ENCODE results near the gene SAMD1. TPM values are rescaled to one million over a fixed set of nuclear protein-coding genes. Genes with fewer than 3 reads are reported as not detected.

The SAMD1 gene
- total RNA-seq, 1 experiment from 2014 or later, result 108 TPM

GRCh38 chr19:14073925-14074838 lies 16.4 kb downstream of the SAMD1 start:
- H2BK120ac ChIP-seq (ENCODE audit: low read depth, low read length, poor library complexity, severe bottlenecking), result no peak overlapping the region
- no peak overlapping the region for H3K18ac ChIP-seq (ENCODE audit: insufficient read length, low read depth, low read length)
- H4K20me1 ChIP-seq (ENCODE audit: control insufficient read depth, insufficient read depth, insufficient read length), result no peaks in the 10 kb centered on the region
- no peak overlapping the region for H3K23ac ChIP-seq (ENCODE audit: insufficient read length, low read depth, low read length)
- no peak overlapping the region for H3K9ac ChIP-seq (ENCODE audit: extremely low read depth, insufficient read length, low read length)
- H3K27me3 Mint-ChIP-seq (ENCODE audit: low read depth), result peaks cover 70% of the 10 kb centered on the region
- no peak overlapping the region for H3K14ac ChIP-seq (ENCODE audit: insufficient read depth, low read length)
- no peak overlapping the region for H2BK12ac ChIP-seq (ENCODE audit: insufficient read length, low read depth, low read length)
- no peak overlapping the region for H3K4ac ChIP-seq (ENCODE audit: low read depth, low read length)
- H3T11ph ChIP-seq (ENCODE audit: low read length), result no peak overlapping the region
- H2BK5ac ChIP-seq (ENCODE audit: insufficient read length, low read length), result no peak overlapping the region
- WGBS (ENCODE audit: extremely low coverage, insufficient read length, low lambda C conversion rate), result no CpG with 5 or more reads among the region's 44 CpGs
- H2AFZ ChIP-seq (ENCODE audit: low read length), result no peak overlapping the region
- H3K9me3 Mint-ChIP-seq, result no peaks in the 10 kb centered on the region; a peak in 1 of 5 replicates
- no peak overlapping the region for H2BK15ac ChIP-seq (ENCODE audit: low read depth, low read length)
- H3K9me3 ChIP-seq (ENCODE audit: control insufficient read depth, low read depth, low read length), result no peaks in the 10 kb centered on the region
- H3K36me3 Mint-ChIP-seq (ENCODE audit: insufficient read depth in 1 of 3, low read depth in 3 of 3), result no peaks in the 10 kb centered on the region
- no peak overlapping the region for H4K8ac ChIP-seq (replicated peaks; ENCODE audit: insufficient read length, low read depth, low read length)
- no peak overlapping the region for H4K91ac ChIP-seq (ENCODE audit: insufficient read length, low read depth, low read length)
- no peaks in the 10 kb centered on the region for H3K4me1 ChIP-seq (ENCODE audit: insufficient read depth, low read length)
- H3K27ac Mint-ChIP-seq, result no peak overlapping the region
- H3K79me2 ChIP-seq (ENCODE audit: insufficient read depth, low read length), result no peaks in the 10 kb centered on the region
- H2BK20ac ChIP-seq (ENCODE audit: low read depth, low read length, poor library complexity, severe bottlenecking), result no peak overlapping the region
- no peak overlapping the region for H3K27ac ChIP-seq (ENCODE audit: insufficient read length, low read depth, low read length)
- TF ChIP-seq, protein P1, sequence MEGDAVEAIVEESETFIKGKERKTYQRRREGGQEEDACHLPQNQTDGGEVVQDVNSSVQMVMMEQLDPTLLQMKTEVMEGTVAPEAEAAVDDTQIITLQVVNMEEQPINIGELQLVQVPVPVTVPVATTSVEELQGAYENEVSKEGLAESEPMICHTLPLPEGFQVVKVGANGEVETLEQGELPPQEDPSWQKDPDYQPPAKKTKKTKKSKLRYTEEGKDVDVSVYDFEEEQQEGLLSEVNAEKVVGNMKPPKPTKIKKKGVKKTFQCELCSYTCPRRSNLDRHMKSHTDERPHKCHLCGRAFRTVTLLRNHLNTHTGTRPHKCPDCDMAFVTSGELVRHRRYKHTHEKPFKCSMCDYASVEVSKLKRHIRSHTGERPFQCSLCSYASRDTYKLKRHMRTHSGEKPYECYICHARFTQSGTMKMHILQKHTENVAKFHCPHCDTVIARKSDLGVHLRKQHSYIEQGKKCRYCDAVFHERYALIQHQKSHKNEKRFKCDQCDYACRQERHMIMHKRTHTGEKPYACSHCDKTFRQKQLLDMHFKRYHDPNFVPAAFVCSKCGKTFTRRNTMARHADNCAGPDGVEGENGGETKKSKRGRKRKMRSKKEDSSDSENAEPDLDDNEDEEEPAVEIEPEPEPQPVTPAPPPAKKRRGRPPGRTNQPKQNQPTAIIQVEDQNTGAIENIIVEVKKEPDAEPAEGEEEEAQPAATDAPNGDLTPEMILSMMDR (conservative IDR thresholded peaks at IDR 0.05), result no peak
- no peak overlapping the region for H3K56ac ChIP-seq (ENCODE audit: insufficient read length, low read depth, low read length)
- H3K4me1 Mint-ChIP-seq, result peaks cover 7 to 12% of the 10 kb centered on the region in 2 experiments; a peak in 3 of 4 replicates
- H3K79me1 ChIP-seq (ENCODE audit: insufficient read depth, low read depth, low read length, poor library complexity, severe bottlenecking), result no peaks in the 10 kb centered on the region
- H3K4me2 ChIP-seq (ENCODE audit: insufficient read depth, insufficient read length, low read length), result peak overlapping the region; percentile 61
- peaks cover 14% of the 10 kb centered on the region; the same call in 1 of the 2 replicates for H3K27me3 ChIP-seq (ENCODE audit: insufficient read depth, low read length)
- peak overlapping the region; percentile 73 to 86 for H3K4me3 Mint-ChIP-seq
- no peak for DNase-seq
- no peak overlapping the region for H2AK5ac ChIP-seq (ENCODE audit: insufficient read length, low read length)
- peaks cover 21% of the 10 kb centered on the region for H3K23me2 ChIP-seq (ENCODE audit: insufficient read length, low read depth, low read length, poor library complexity, severe bottlenecking)
- no peak overlapping the region for H4K5ac ChIP-seq (ENCODE audit: insufficient read length, low read depth, low read length)
